K562 (cell line): Measurements from ENCODE around the gene SPEM3. TPM values are rescaled to one million over a fixed set of nuclear protein-coding genes. Genes with fewer than 3 reads are reported as not detected.

ENCODE experiments used
- ATAC-seq: fragments of 200-7000 bp; cut with Tn5 transposase; 3 replicates; pipeline ENCODE4 v1.9.1; 2020; ENCODE audit warnings: moderate library complexity
- BruUV-seq: library from RNA; stranded (reverse); fragments of 400-500 nt; replicated peaks from 2 replicates; lab custom pipeline; 2021; lab: Mats Ljungman, UMichigan
- CTCF ChIA-PET: fragments of 300-600 bp; formaldehyde crosslinking; extraction: SDS; loops from one replicate; lab custom pipeline; 2021; ENCODE audit warnings: low intra/inter-chr PET ratio; lab: Yijun Ruan, JAX
- POLR2A ChIA-PET: fragments of 300-600, 350-650 bp; sonication (Branson Sonifier 250); formaldehyde crosslinking; extraction: SDS; loops from one replicate; lab custom pipeline; 2021; ENCODE audit warnings: antibody characterized with exemption, inconsistent platforms; lab: Yijun Ruan, JAX
- DNase-seq, 4 experiments: peaks; one replicate each; pipeline versions ENCODE4 v3.0.0 to v3.0.0-alpha.2; 2011 to 2018; ENCODE audit warnings: low spot score in 3 of 4, mixed read lengths in 3 of 4; ENCODE audit errors: extremely low read depth in 1 of 4
- FAIRE-seq: peaks from 2 replicates; lab custom pipeline; 2011; peaks lifted over from hg19 to GRCh38; lab: Jason Lieb, UNC
- H2AFZ ChIP-seq: 2 replicates; pipeline ENCODE4 v1.6.0; 2011; ENCODE audit warnings: low read depth, low read length, control low read depth, inconsistent platforms
- H3K27ac ChIP-seq: fragments of 200-600 bp; 3 replicates; pipeline ENCODE4 v1.8.0; 2011; ENCODE audit warnings: low read depth, mild to moderate bottlenecking, control low read depth, inconsistent platforms, low read length, moderate library complexity, mixed read lengths; ENCODE audit errors: extremely low read depth
- H3K27me3 ChIP-seq, 2 experiments: fragments of 300-600 bp in 1 of 2; 2 replicates in 1 of 2; 3 replicates in 1 of 2; pipeline versions ENCODE4 v1.6.0 to v1.8.0; 2011; ENCODE audit warnings: inconsistent platforms in 2 of 2, low read length in 2 of 2, mild to moderate bottlenecking in 1 of 2, mixed read lengths in 1 of 2, moderate library complexity in 1 of 2; ENCODE audit not compliant: control insufficient read depth in 2 of 2, insufficient read depth in 2 of 2
- H3K36me3 ChIP-seq: fragments of 300-600 bp; 3 replicates; pipeline ENCODE4 v1.8.0; 2011; ENCODE audit warnings: mild to moderate bottlenecking, low read length, inconsistent platforms; ENCODE audit not compliant: control insufficient read depth, insufficient read depth
- H3K4me1 ChIP-seq, 2 experiments: fragments of 200-600 bp in 1 of 2; replicated peaks in 1 of 2; 2 replicates in 1 of 2; 3 replicates in 1 of 2; pipeline versions ENCODE4 v1.5.1 to v1.8.0; 2011; ENCODE audit warnings: inconsistent platforms in 2 of 2, low read length in 2 of 2, mild to moderate bottlenecking in 1 of 2, mixed read lengths in 1 of 2, moderate library complexity in 1 of 2; ENCODE audit not compliant: control insufficient read depth in 2 of 2, insufficient read depth in 2 of 2
- H3K4me2 ChIP-seq: 2 replicates; pipeline ENCODE4 v1.6.1; 2011; ENCODE audit warnings: low read length, control low read depth, inconsistent platforms, mixed read lengths; ENCODE audit not compliant: insufficient read depth
- H3K4me3 ChIP-seq: fragments of 200-600 bp; sonication (generic), shearing (Covaris generic); 2 replicates; pipeline ENCODE4 v1.5.1; 2016; ENCODE audit warnings: control low read depth, inconsistent platforms
- H3K79me2 ChIP-seq: fragments of 200-600 bp; 3 replicates; pipeline ENCODE4 v1.8.0; 2011; ENCODE audit warnings: low read length, inconsistent platforms; ENCODE audit not compliant: control insufficient read depth, insufficient read depth
- H3K9ac ChIP-seq, 2 experiments: 2 replicates each; pipeline versions ENCODE4 v1.6.0 to v1.6.1; 2011; ENCODE audit warnings: low read depth in 2 of 2, low read length in 2 of 2, control low read depth in 1 of 2, inconsistent platforms in 1 of 2, mild to moderate bottlenecking in 1 of 2, mixed read lengths in 1 of 2; ENCODE audit not compliant: insufficient read depth in 1 of 2
- H3K9me1 ChIP-seq: one replicate; pipeline ENCODE4 v1.6.0; 2011; ENCODE audit warnings: inconsistent platforms, mild to moderate bottlenecking, low read length, moderate library complexity; ENCODE audit not compliant: control insufficient read depth, insufficient read depth
- H3K9me3 ChIP-seq: replicated peaks from 2 replicates; pipeline ENCODE4 v1.5.1; 2011; ENCODE audit warnings: low read depth, low read length, inconsistent platforms; ENCODE audit not compliant: control insufficient read depth, insufficient read depth
- H4K20me1 ChIP-seq: replicated peaks from 2 replicates; pipeline ENCODE4 v1.6.1; 2011; ENCODE audit warnings: low read length, inconsistent platforms, mixed read lengths; ENCODE audit not compliant: control insufficient read depth, insufficient read depth
- HNRNPL ChIP-seq: fragments of 200-400 bp; formaldehyde crosslinking; IDR thresholded peaks from 2 replicates; pipeline ENCODE4 v1.6.1; 2017; ENCODE audit warnings: low read depth, mild to moderate bottlenecking, low read length
- MYNN ChIP-seq, 2 experiments: sonication (generic); formaldehyde crosslinking in 1 of 2; IDR thresholded peaks; 2 replicates each; pipeline versions ENCODE4 v1.5.0 to v1.6.1; 2016 to 2020; ENCODE audit warnings: antibody characterized with exemption in 1 of 2, missing genetic modification reagents in 1 of 2
- PKNOX1 ChIP-seq: fragments of 450-650 bp; IDR thresholded peaks from 2 replicates; pipeline ENCODE4 v1.6.1; 2016
- SMAD3 ChIP-seq: fragments of 450-650 bp; formaldehyde crosslinking; conservative IDR thresholded peaks from 2 replicates; pipeline ENCODE4 v1.4.0; 2020; ENCODE audit warnings: mild to moderate bottlenecking
- SMC3 ChIP-seq: conservative IDR thresholded peaks from 2 replicates; pipeline ENCODE4 v1.6.1; 2011; ENCODE audit warnings: low read depth, low read length, improper control_type of control experiment; ENCODE audit not compliant: insufficient read depth
- STAT6 ChIP-seq: sonication (generic); formaldehyde crosslinking; IDR thresholded peaks from 2 replicates; pipeline ENCODE4 v1.8.1; 2023; ENCODE audit warnings: mild to moderate bottlenecking, missing genetic modification reagents
- TEAD1 ChIP-seq, 2 experiments: fragments of 450-650 bp in 1 of 2; sonication (generic) in 1 of 2; formaldehyde crosslinking; IDR thresholded peaks; 2 replicates each; pipeline versions ENCODE4 v1.4.0 to v1.8.0; 2020 to 2022; ENCODE audit warnings: mild to moderate bottlenecking in 2 of 2, missing genetic modification reagents in 1 of 2
- ZNF668 ChIP-seq: fragments of 250-450 bp; sonication (Bioruptor Pico); IDR thresholded peaks from 2 replicates; pipeline ENCODE4 v1.8.0; 2022; ENCODE audit warnings: mild to moderate bottlenecking, inconsistent platforms
- ZNF695 ChIP-seq: fragments of 450-650 bp; formaldehyde crosslinking; IDR thresholded peaks from 2 replicates; pipeline ENCODE4 v1.4.0; 2020; ENCODE audit warnings: mild to moderate bottlenecking, moderate library complexity
- WGBS: fragments of 100-300 bp; shearing (Covaris generic); methylation state at CpG from one replicate; pipeline ENCODE4 v1.1.6; 2016; ENCODE audit warnings: low coverage, mixed read lengths; ENCODE audit not compliant: insufficient coverage; ENCODE audit errors: missing lambda C conversion rate; 5-methylcytosine and 5-hydroxymethylcytosine counted together
- in situ Hi-C: fragments of 300-500 bp; cut with MboI; formaldehyde crosslinking; loops from 4 replicates; pipeline ENCODE4 v1.15.0; 2018; ENCODE audit warnings: inconsistent platforms, mixed read lengths
- intact Hi-C: fragments of 100-400 bp; cut with micrococcal nuclease; formaldehyde crosslinking; loops from 2 replicates; pipeline ENCODE4 v1.14.2; 2022
- polyA plus RNA-seq, 8 experiments: library from polyadenylated mRNA; depleted of rRNA in 4 of 8; stranded (reverse) in 5 of 8; unstranded in 3 of 8; fragments of >200 nt; fragmentation: Nextera tagmentation in 2 of 8; fragmentation: Illumina TruSeq in 1 of 8; extraction: Ambion mirVana in 2 of 8; extraction: Trizol in 1 of 8; gene quantifications; 2 replicates each; pipeline versions ENCODE4 v1.2.1 to v1.2.3, GENCODE V29; 2011 to 2014; ENCODE audit warnings: inconsistent platforms in 1 of 8, missing spikeins in 1 of 8
- total RNA-seq, 7 experiments: library from RNA; depleted of rRNA in 6 of 7; stranded (reverse); fragments of >200 nt in 6 of 7; fragmentation: Illumina TruSeq in 2 of 7; extraction: Trizol in 2 of 7; gene quantifications; 2 replicates each; pipeline versions ENCODE4 v1.2.1 to v1.2.3, GENCODE V29; 2011 to 2021; ENCODE audit warnings: low replicate concordance in 1 of 7

SPEM3 gene
- total and polyA plus RNA-seq, 9 of the 15 experiments (the other 6 are each of a cell fraction or from before 2014, with no cell fraction given) = not detected

- WGBS = 64% methylated on average over 9 of the region's 11 CpGs
- no peak for DNase-seq
- BruUV-seq = TSS peak; percentile 23
- Histone ChIP-seq H4K20me1 (no peaks in the 10 kb centered on the region), H3K4me1 (peaks cover 20 to 69% of the 10 kb centered on the region in 2 experiments; a peak in 4 of 5 replicates), H3K27me3 (no peaks in the 10 kb centered on the region), H3K9me3 (no peaks in the 10 kb centered on the region), H3K27ac (no peak overlapping the region), H3K36me3 (no peaks in the 10 kb centered on the region), H3K79me2 (peaks cover 7% of the 10 kb centered on the region; the same call in 2 of the 3 replicates), H3K9ac (peak overlapping the region; percentile 68 to 92; a peak in 3 of 4 replicates), H2AFZ (peak overlapping the region; percentile 89), H3K4me2 (peak overlapping the region; percentile 76), H3K4me3 (peak overlapping the region; percentile 52), H3K9me1 (peaks cover 3% of the 10 kb centered on the region)
- CTCF ChIA-PET = no interaction called here
- intact Hi-C loops (loop anchor here (5.0 kb wide), 2 partner anchors 37 to 43 kb away; partner anchors contain the start of genes POLR2A, SLC35G6 and TMEM256), in situ Hi-C loops (no loop called here)
- no peak for TF ChIP-seq SMC3
- TF ChIP-seq ZNF695 = no peak
- TF ChIP-seq PKNOX1 = no peak
- no peak for TF ChIP-seq TEAD1 (CRISPR knock-in tag; IDR thresholded peaks at IDR 0.05)
- no peak for TF ChIP-seq MYNN (IDR thresholded peaks at IDR 0.05)
- no peak for TF ChIP-seq MYNN (CRISPR knock-in tag; IDR thresholded peaks at IDR 0.05)
- TF ChIP-seq ZNF668 (CRISPR knock-in tag) = no peak
- TF ChIP-seq STAT6 (CRISPR knock-in tag) = no peak
- no peak for TF ChIP-seq HNRNPL
- TF ChIP-seq SMAD3 (CRISPR knock-in tag) = no peak
- POLR2A ChIA-PET = interaction anchor here (1.0 to 4.2 kb wide), 3 partner anchors 15 to 85 kb away, joined by 3 to 21 read pairs (median 3); partner anchors contain the start of gene POLR2A
- ATAC-seq = no peak
- no peak for FAIRE-seq
These were observed 10.2 kb downstream of the SPEM3 start for GRCh38 chr17:7438656-7439460.
